Sigmoid colon (tissue), 4 donors: ENCODE data around the gene SMYD3.

Experiments used
- EP300 ChIP-seq, 4 donors: sonication (generic); formaldehyde crosslinking; IDR thresholded peaks; one replicate each; pipeline ENCODE4 v1.6.1; 2017; ENCODE audit warnings: antibody characterized with exemption in 4 of 4
- POLR2AphosphoS5 ChIP-seq, 4 donors: sonication (generic); formaldehyde crosslinking; IDR thresholded peaks; one replicate each; pipeline ENCODE4 v1.6.1; 2017; ENCODE audit warnings: antibody characterized with exemption in 4 of 4
- TF ChIP-seq, protein P1 (sequence below), 4 experiments: fragments of 450-650 bp in 3 of 4; fragments of 200-600 bp in 1 of 4; IDR thresholded peaks; one replicate each; pipeline ENCODE4 v1.5.1; 2016 to 2019; ENCODE audit warnings: antibody characterized with exemption in 4 of 4, mild to moderate bottlenecking in 3 of 4, moderate library complexity in 2 of 4

DNA sequence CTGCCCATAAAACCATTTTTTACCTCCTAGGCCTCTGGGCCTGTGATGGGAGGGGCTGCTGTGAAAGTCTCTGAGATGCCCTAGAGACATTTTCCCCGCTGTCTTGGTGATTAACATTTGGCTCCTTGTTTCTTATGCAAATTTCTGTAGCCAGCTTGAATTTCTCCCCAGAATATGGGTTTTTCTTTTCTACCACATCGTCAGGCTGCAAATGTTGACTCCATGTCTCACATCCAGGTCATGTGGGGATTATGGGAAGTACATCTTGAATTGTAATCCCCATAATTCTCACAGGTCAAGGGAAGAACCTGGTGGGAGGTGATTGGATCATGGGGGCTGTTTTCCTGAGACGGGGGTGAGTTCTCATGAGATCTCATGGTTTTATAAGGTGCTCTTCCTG, 603.2 kb downstream of the SMYD3 start:
- TF ChIP-seq POLR2AphosphoS5 (IDR thresholded peaks at IDR 0.05) (no peak), EP300 (IDR thresholded peaks at IDR 0.05) (no peak)
- TF ChIP-seq, protein P1, sequence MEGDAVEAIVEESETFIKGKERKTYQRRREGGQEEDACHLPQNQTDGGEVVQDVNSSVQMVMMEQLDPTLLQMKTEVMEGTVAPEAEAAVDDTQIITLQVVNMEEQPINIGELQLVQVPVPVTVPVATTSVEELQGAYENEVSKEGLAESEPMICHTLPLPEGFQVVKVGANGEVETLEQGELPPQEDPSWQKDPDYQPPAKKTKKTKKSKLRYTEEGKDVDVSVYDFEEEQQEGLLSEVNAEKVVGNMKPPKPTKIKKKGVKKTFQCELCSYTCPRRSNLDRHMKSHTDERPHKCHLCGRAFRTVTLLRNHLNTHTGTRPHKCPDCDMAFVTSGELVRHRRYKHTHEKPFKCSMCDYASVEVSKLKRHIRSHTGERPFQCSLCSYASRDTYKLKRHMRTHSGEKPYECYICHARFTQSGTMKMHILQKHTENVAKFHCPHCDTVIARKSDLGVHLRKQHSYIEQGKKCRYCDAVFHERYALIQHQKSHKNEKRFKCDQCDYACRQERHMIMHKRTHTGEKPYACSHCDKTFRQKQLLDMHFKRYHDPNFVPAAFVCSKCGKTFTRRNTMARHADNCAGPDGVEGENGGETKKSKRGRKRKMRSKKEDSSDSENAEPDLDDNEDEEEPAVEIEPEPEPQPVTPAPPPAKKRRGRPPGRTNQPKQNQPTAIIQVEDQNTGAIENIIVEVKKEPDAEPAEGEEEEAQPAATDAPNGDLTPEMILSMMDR (IDR thresholded peaks at IDR 0.05), result no peak
